ENCODE data around the gene ITM2A.

The ITM2A gene

GRCh38 chrX:79366873-79367749 is at the start of gene ITM2A:
Gene ITM2A, minus strand, starts transcription at chrX:79367334. Its CDS starts 119 bp downstream, at chrX:79367215.
- DNase-seq (ENCODE audit: low read depth in 1 of 2, low spot score in 1 of 2), result peak; percentile 25 to 46

GRCh38 chrX:79415056-79415455 is 47.9 kb upstream of the ITM2A start:
- no peak for DNase-seq (ENCODE audit: low read depth in 1 of 2, low spot score in 1 of 2)

- no peak for DNase-seq (ENCODE audit: low read depth in 1 of 2, low spot score in 1 of 2)
These were observed 46.8 kb upstream of the ITM2A start for GRCh38 chrX:79413963-79414362.

GRCh38 chrX:79412972-79413371 is 45.8 kb upstream of the ITM2A start:
- no peak for DNase-seq (ENCODE audit: low read depth in 1 of 2, low spot score in 1 of 2)

GRCh38 chrX:79412166-79412565 is 45.0 kb upstream of the ITM2A start:
- DNase-seq (ENCODE audit: low read depth in 1 of 2, low spot score in 1 of 2), result no peak

GRCh38 chrX:79409657-79410056 is 42.5 kb upstream of the ITM2A start:
- no peak for DNase-seq (ENCODE audit: low read depth in 1 of 2, low spot score in 1 of 2)

GRCh38 chrX:79408623-79409322 is 41.6 kb upstream of the ITM2A start:
- no peak for DNase-seq (ENCODE audit: low read depth in 1 of 2, low spot score in 1 of 2)

- DNase-seq (ENCODE audit: low read depth in 1 of 2, low spot score in 1 of 2), result no peak
These were observed 33.5 kb upstream of the ITM2A start for GRCh38 chrX:79400623-79401022.

GRCh38 chrX:79375340-79375739 is 8.2 kb upstream of the ITM2A start:
- no peak for DNase-seq (ENCODE audit: low read depth in 1 of 2, low spot score in 1 of 2)

GRCh38 chrX:79371640-79372039 is 4.5 kb upstream of the ITM2A start:
- DNase-seq (ENCODE audit: low read depth in 1 of 2, low spot score in 1 of 2), result no peak

- DNase-seq (ENCODE audit: low read depth in 1 of 2, low spot score in 1 of 2), result no peak
These were observed 4.0 kb upstream of the ITM2A start for GRCh38 chrX:79371101-79371500.

- DNase-seq (ENCODE audit: low read depth in 1 of 2, low spot score in 1 of 2), result no peak
These were observed 2.7 kb upstream of the ITM2A start for GRCh38 chrX:79369871-79370270.

GRCh38 chrX:79368441-79368840 is 1.3 kb upstream of the ITM2A start:
- DNase-seq (ENCODE audit: low read depth in 1 of 2, low spot score in 1 of 2), result no peak

- no peak for DNase-seq (ENCODE audit: low read depth in 1 of 2, low spot score in 1 of 2)
These were observed 773 bp upstream of the ITM2A start for GRCh38 chrX:79367907-79368306.

- no peak for DNase-seq (ENCODE audit: low read depth in 1 of 2, low spot score in 1 of 2)
These were observed 620 bp downstream of the ITM2A start for GRCh38 chrX:79366556-79366872.

- DNase-seq (ENCODE audit: low read depth in 1 of 2, low spot score in 1 of 2), result no peak
These were observed 1.5 kb downstream of the ITM2A start for GRCh38 chrX:79365591-79365990.

- no peak for DNase-seq (ENCODE audit: low read depth in 1 of 2, low spot score in 1 of 2)
These were observed 2.8 kb downstream of the ITM2A start for GRCh38 chrX:79364306-79364705.

- no peak for DNase-seq (ENCODE audit: low read depth in 1 of 2, low spot score in 1 of 2)
These were observed 5.8 kb downstream of the ITM2A start for GRCh38 chrX:79361192-79361870.

- DNase-seq (ENCODE audit: low read depth in 1 of 2, low spot score in 1 of 2), result no peak
These were observed 30.0 kb downstream of the ITM2A start for GRCh38 chrX:79336869-79337815.

GRCh38 chrX:79330022-79330421 is 37.1 kb downstream of the ITM2A start:
- no peak for DNase-seq (ENCODE audit: low read depth in 1 of 2, low spot score in 1 of 2)
